Chondrocyte (in vitro differentiated cells): ENCODE results near the gene NID2. TPM values are rescaled to one million over a fixed set of nuclear protein-coding genes. Genes with fewer than 3 reads are reported as not detected.

Experiments
- DNase-seq: peaks from one replicate; pipeline ENCODE4 v3.0.0; 2021; ENCODE audit warnings: mixed read lengths, low spot score
- H3K27ac Mint-ChIP-seq: one replicate; pipeline ENCODE4 v1.8.0; 2021; ENCODE audit warnings: mild to moderate bottlenecking, moderate library complexity, mixed read lengths; ENCODE audit not compliant: unreplicated experiment
- H3K27me3 Mint-ChIP-seq: 2 replicates; pipeline ENCODE4 v1.8.0; 2021; ENCODE audit warnings: low read depth, mixed read lengths
- H3K36me3 Mint-ChIP-seq: 2 replicates; pipeline ENCODE4 v1.8.0; 2021; ENCODE audit warnings: low read depth, mixed read lengths
- H3K4me1 Mint-ChIP-seq: 2 replicates; pipeline ENCODE4 v1.8.0; 2021; ENCODE audit warnings: low read depth, mild to moderate bottlenecking, mixed read lengths
- H3K4me3 Mint-ChIP-seq: one replicate; pipeline ENCODE4 v1.8.0; 2021; ENCODE audit warnings: mild to moderate bottlenecking, moderate library complexity, mixed read lengths; ENCODE audit not compliant: unreplicated experiment
- H3K9me3 Mint-ChIP-seq: 2 replicates; pipeline ENCODE4 v1.8.0; 2021; ENCODE audit warnings: low read depth, mixed read lengths
- total RNA-seq: library from RNA; stranded (reverse); gene quantifications from 3 replicates; pipeline ENCODE4 v1.2.1, GENCODE V29; 2021
- TF ChIP-seq, protein P1 (sequence below): fragments of 200-600 bp; sonication (generic); IDR thresholded peaks from 2 replicates; pipeline ENCODE4 v1.5.0; 2021; ENCODE audit warnings: antibody characterized with exemption, mild to moderate bottlenecking, moderate library complexity

The NID2 gene
- total RNA-seq, 1 donor from 2014 or later, result 51.6 TPM

DNA sequence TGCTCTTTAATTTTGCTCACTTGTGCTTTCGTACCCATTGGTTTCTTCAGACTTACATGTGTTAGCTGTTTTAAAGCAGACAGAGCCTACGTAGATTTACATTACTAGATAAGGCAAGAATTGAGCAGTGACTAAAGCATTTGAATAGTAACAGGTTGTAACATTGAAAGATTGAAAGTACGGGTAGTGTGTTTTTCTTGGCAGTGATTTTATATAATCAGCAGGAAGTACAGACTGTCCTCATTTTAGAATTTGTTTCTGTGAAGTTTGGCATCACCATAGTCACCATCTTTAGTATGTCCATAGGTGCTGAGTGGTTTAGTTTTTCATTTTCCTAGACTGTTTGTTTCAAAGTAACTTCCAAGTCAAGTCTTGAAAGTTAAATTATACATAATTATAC is 65.5 kb downstream of the NID2 start:
- peaks cover 27% of the 10 kb centered on the region for H3K4me1 Mint-ChIP-seq
- H3K27ac Mint-ChIP-seq, result peak overlapping the region; percentile 84
- TF ChIP-seq, protein P1, sequence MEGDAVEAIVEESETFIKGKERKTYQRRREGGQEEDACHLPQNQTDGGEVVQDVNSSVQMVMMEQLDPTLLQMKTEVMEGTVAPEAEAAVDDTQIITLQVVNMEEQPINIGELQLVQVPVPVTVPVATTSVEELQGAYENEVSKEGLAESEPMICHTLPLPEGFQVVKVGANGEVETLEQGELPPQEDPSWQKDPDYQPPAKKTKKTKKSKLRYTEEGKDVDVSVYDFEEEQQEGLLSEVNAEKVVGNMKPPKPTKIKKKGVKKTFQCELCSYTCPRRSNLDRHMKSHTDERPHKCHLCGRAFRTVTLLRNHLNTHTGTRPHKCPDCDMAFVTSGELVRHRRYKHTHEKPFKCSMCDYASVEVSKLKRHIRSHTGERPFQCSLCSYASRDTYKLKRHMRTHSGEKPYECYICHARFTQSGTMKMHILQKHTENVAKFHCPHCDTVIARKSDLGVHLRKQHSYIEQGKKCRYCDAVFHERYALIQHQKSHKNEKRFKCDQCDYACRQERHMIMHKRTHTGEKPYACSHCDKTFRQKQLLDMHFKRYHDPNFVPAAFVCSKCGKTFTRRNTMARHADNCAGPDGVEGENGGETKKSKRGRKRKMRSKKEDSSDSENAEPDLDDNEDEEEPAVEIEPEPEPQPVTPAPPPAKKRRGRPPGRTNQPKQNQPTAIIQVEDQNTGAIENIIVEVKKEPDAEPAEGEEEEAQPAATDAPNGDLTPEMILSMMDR, result no peak
- peaks cover 46% of the 10 kb centered on the region for H3K36me3 Mint-ChIP-seq
- no peak for DNase-seq
- H3K9me3 Mint-ChIP-seq, result no peaks in the 10 kb centered on the region
- no peaks in the 10 kb centered on the region for H3K27me3 Mint-ChIP-seq
- H3K4me3 Mint-ChIP-seq, result no peak overlapping the region

DNA sequence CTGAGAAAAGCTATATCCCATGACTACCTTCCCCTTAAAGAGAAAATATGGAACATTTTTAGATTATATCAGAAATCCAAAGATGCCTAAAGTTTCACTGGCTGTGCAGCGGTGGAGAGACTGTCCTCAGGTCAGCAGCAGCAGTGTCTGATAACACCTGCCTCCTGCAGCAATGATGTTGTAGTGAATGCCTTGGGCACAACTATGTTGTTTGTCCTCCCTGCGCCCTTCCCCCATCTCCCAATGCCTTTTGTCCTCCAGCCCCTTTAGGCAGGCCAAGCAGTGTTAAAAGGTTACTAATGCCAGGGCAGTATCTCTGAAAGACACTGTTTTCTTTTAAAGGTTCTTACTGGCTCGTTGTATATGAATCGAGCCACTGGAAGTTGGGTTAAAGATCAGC is 66.3 kb downstream of the NID2 start:
- H3K27ac Mint-ChIP-seq, result peak overlapping the region; percentile 84
- H3K4me1 Mint-ChIP-seq, result peaks cover 27% of the 10 kb centered on the region
- peaks cover 38% of the 10 kb centered on the region for H3K36me3 Mint-ChIP-seq
- no peaks in the 10 kb centered on the region for H3K9me3 Mint-ChIP-seq
- TF ChIP-seq, protein P1, result no peak
- H3K27me3 Mint-ChIP-seq, result no peaks in the 10 kb centered on the region
- H3K4me3 Mint-ChIP-seq, result no peak overlapping the region
- no peak for DNase-seq

DNA sequence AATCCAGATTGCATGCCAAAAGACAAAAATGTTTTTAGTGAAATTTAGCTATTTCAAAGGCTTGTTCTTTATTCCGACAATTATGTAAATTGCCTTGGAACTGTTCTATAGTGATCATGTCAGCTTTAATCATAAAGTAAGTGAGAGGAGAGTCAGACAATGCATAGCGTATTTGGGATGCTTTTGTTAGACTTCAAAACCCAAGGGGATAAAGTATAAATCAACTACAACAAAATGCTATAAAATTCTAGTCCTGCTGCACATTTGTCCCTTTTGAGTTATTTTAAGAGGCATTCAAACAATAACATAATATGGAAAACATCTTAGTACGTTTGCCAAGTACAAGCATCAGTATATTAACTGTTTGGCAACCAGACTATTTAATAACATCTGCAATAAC is 68.2 kb downstream of the NID2 start:
- TF ChIP-seq, protein P1, result no peak
- Mint-ChIP-seq H3K27me3 (no peaks in the 10 kb centered on the region), H3K9me3 (no peaks in the 10 kb centered on the region), H3K4me1 (peaks cover 33% of the 10 kb centered on the region), H3K4me3 (no peak overlapping the region), H3K27ac (no peak overlapping the region), H3K36me3 (peaks cover 34% of the 10 kb centered on the region)
- DNase-seq, result no peak

DNA sequence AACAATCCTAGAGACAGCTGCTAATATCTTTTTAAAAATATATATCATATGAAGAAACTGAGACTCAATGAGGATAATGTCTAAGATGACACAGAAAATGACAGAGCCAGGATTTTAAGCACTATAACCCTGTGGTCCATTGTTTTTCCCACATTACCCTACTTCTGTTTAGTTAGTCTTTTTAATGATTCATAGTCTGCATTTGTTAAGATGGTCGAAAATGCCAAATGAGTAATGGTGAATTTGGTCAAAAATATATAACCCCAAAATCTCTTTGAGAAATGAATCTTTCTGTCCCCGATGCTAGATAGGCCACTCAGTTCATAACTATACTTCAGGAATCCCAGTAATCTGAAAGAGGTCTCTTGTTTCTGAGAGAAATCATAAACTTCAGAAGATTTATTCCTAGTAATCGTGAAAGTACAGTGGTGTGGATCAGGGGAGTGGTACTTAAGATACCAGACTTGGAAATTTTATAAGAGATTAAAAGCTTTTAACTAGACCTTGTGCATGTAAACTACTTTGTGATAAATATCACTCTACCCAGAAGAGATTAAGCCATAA is 68.8 kb downstream of the NID2 start:
- TF ChIP-seq, protein P1, result no peak
- H3K27me3 Mint-ChIP-seq, result no peaks in the 10 kb centered on the region
- H3K36me3 Mint-ChIP-seq, result peaks cover 33% of the 10 kb centered on the region
- peak overlapping the region; percentile 23 for H3K27ac Mint-ChIP-seq
- no peaks in the 10 kb centered on the region for H3K9me3 Mint-ChIP-seq
- no peak for DNase-seq
- peaks cover 33% of the 10 kb centered on the region for H3K4me1 Mint-ChIP-seq
- no peak overlapping the region for H3K4me3 Mint-ChIP-seq

DNA sequence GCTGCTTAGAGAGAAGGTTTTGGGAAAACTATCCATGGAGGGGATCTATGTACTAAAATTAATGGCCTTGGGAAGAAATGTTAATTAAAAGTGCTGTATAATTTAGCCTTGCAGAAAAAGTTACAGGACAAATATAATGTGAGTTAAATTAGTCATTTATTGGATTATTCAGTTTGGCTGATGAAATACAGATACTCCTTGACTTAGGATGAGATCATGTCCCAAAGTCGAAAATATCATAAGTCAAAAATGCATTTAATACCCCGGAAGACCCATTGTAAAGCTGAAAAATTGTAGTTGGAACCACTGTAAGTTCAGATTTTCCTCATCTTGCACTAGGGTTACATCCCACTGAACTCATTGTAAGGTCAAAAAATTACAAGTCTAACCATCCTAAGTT is 69.8 kb downstream of the NID2 start:
- TF ChIP-seq, protein P1, result no peak
- no peaks in the 10 kb centered on the region for H3K9me3 Mint-ChIP-seq
- H3K27ac Mint-ChIP-seq, result no peak overlapping the region
- no peaks in the 10 kb centered on the region for H3K27me3 Mint-ChIP-seq
- H3K36me3 Mint-ChIP-seq, result peaks cover 32% of the 10 kb centered on the region
- H3K4me1 Mint-ChIP-seq, result peaks cover 33% of the 10 kb centered on the region
- DNase-seq, result no peak
- H3K4me3 Mint-ChIP-seq, result no peak overlapping the region
